Endothelial cell of umbilical vein (primary cell): Measurements from ENCODE around the gene WNT7B. TPM values are rescaled to one million over a fixed set of nuclear protein-coding genes. Genes with fewer than 3 reads are reported as not detected.

Experiments
- BruUV-seq: library from RNA; stranded (reverse); fragments of 400-500 nt; replicated peaks from 2 replicates; lab custom pipeline; 2021; lab: Mats Ljungman, UMichigan
- CTCF ChIA-PET: fragments of 300-600, 350-600 bp; sonication (Branson Sonifier 250); formaldehyde crosslinking; loops from one replicate; lab custom pipeline; 2021; ENCODE audit warnings: antibody characterized with exemption, inconsistent platforms; lab: Charles Lee
- POLR2A ChIA-PET: fragments of 300-600, 350-600 bp; sonication (Branson Sonifier 250); formaldehyde crosslinking; loops from one replicate; lab custom pipeline; 2021; ENCODE audit warnings: antibody characterized with exemption, inconsistent platforms; lab: Charles Lee
- DNase-seq: peaks from one replicate; pipeline ENCODE4 v3.0.0-alpha.2; 2011; ENCODE audit warnings: low read depth, low spot score
- FAIRE-seq: peaks from 2 replicates; lab custom pipeline; 2011; peaks lifted over from hg19 to GRCh38; lab: Jason Lieb, UNC
- H2AFZ ChIP-seq: 2 replicates; pipeline ENCODE4 v1.6.0; 2012; ENCODE audit warnings: low read depth, low read length, control low read depth, inconsistent platforms
- H3K27ac ChIP-seq: 2 replicates; pipeline ENCODE4 v1.5.1; 2011; ENCODE audit warnings: low read depth, mild to moderate bottlenecking, control low read depth, low read length, moderate library complexity; ENCODE audit not compliant: insufficient read depth
- H3K27me3 ChIP-seq, 2 experiments: 2 replicates each; pipeline versions ENCODE4 v1.6.0 to v1.6.1; 2011; ENCODE audit warnings: low read length in 2 of 2, mixed read lengths in 1 of 2; ENCODE audit not compliant: control insufficient read depth in 2 of 2, insufficient read depth in 2 of 2
- H3K36me3 ChIP-seq, 2 experiments: 2 replicates in 1 of 2; 3 replicates in 1 of 2; pipeline ENCODE4 v1.5.1; 2011; ENCODE audit warnings: low read length in 2 of 2, mild to moderate bottlenecking in 1 of 2, moderate library complexity in 1 of 2; ENCODE audit not compliant: control insufficient read depth in 2 of 2, insufficient read depth in 2 of 2; ENCODE audit errors: extremely low read depth in 1 of 2
- H3K4me1 ChIP-seq: 3 replicates; pipeline ENCODE4 v1.5.1; 2011; ENCODE audit warnings: mild to moderate bottlenecking, low read length; ENCODE audit not compliant: control insufficient read depth, insufficient read depth; ENCODE audit errors: extremely low read depth
- H3K4me2 ChIP-seq: 2 replicates; pipeline ENCODE4 v1.6.1; 2011; ENCODE audit warnings: low read length, control low read depth, mixed read lengths; ENCODE audit not compliant: insufficient read depth
- H3K4me3 ChIP-seq, 3 experiments: fragments of 200-600 bp in 1 of 3; sonication (generic), shearing (Covaris generic) in 1 of 3; replicated peaks in 1 of 3; 2 replicates each; pipeline ENCODE4 v1.5.1; 2011 to 2016; ENCODE audit warnings: control low read depth in 3 of 3, low read length in 3 of 3, mild to moderate bottlenecking in 2 of 3, inconsistent platforms in 1 of 3, low read depth in 1 of 3, moderate library complexity in 1 of 3; ENCODE audit not compliant: insufficient read depth in 1 of 3
- H3K79me2 ChIP-seq: 2 replicates; pipeline ENCODE4 v1.6.0; 2012; ENCODE audit warnings: low read length, inconsistent platforms; ENCODE audit not compliant: control insufficient read depth, insufficient read depth
- H3K9ac ChIP-seq: replicated peaks from 2 replicates; pipeline ENCODE3; 2011; ENCODE audit warnings: low read length, control low read depth; ENCODE audit not compliant: insufficient read depth; ENCODE audit errors: extremely low read depth
- H3K9me1 ChIP-seq: replicated peaks from 3 replicates; pipeline ENCODE4 v1.6.0; 2011; ENCODE audit warnings: mild to moderate bottlenecking, low read length; ENCODE audit not compliant: control insufficient read depth, insufficient read depth; ENCODE audit errors: extremely low read depth
- H3K9me3 ChIP-seq: replicated peaks from 2 replicates; pipeline ENCODE4 v1.5.1; 2012; ENCODE audit warnings: low read length, inconsistent platforms; ENCODE audit not compliant: control insufficient read depth, insufficient read depth
- H4K20me1 ChIP-seq: replicated peaks from 2 replicates; pipeline ENCODE3; 2011; ENCODE audit warnings: mild to moderate bottlenecking, low read length; ENCODE audit not compliant: control insufficient read depth, insufficient read depth; ENCODE audit errors: extremely low read depth
- FOS ChIP-seq: IDR thresholded peaks from 2 replicates; pipeline ENCODE4 v1.6.1; 2011; ENCODE audit warnings: mild to moderate bottlenecking, low read length, moderate library complexity, borderline replicate concordance; ENCODE audit not compliant: insufficient read depth
- JUN ChIP-seq: IDR thresholded peaks from 2 replicates; pipeline ENCODE4 v1.6.1; 2011; ENCODE audit warnings: borderline replicate concordance, low read depth; ENCODE audit not compliant: insufficient read length, insufficient read depth
- MYC ChIP-seq: IDR thresholded peaks from one replicate; pipeline ENCODE4 v1.6.1; 2011; ENCODE audit warnings: mild to moderate bottlenecking, low read depth, low read length
- POLR2A ChIP-seq: IDR thresholded peaks from 2 replicates; pipeline ENCODE4 v1.6.1; 2012; ENCODE audit warnings: low read depth, mild to moderate bottlenecking, control low read depth, low read length
- POLR2AphosphoS5 ChIP-seq: IDR thresholded peaks from 2 replicates; pipeline ENCODE4 v1.6.1; 2012; ENCODE audit warnings: low read depth, mild to moderate bottlenecking, control low read depth, low read length, moderate library complexity; ENCODE audit not compliant: insufficient read depth
- dilution Hi-C: fragments of 300-500 bp; cut with MboI; formaldehyde crosslinking; loops from one replicate; pipeline ENCODE4 v1.15.0; 2019; ENCODE audit warnings: low sequenced_read_pairs; ENCODE audit not compliant: extremely low pct_ligation_motif_present
- intact Hi-C: fragments of 100-400 bp; cut with micrococcal nuclease; formaldehyde crosslinking; loops from one replicate; pipeline ENCODE4 v1.10.0; 2022
- polyA plus RNA-seq, 4 experiments: library from polyadenylated mRNA; depleted of rRNA in 3 of 4; stranded (reverse) in 3 of 4; unstranded in 1 of 4; fragments of >200 nt; gene quantifications; 2 replicates each; pipeline versions ENCODE4 v1.2.1 to v1.2.3, GENCODE V29; 2011 to 2012; ENCODE audit warnings: missing spikeins in 1 of 4
- total RNA-seq: library from RNA; stranded (reverse); gene quantifications from 2 replicates; pipeline ENCODE4 v1.2.3, GENCODE V29; 2021
- TF ChIP-seq, protein P1 (sequence below): IDR thresholded peaks from 2 replicates; pipeline ENCODE4 v1.6.1; 2011; ENCODE audit not compliant: insufficient read depth, insufficient read length

The WNT7B gene
- total and polyA plus RNA-seq, 2 donors (not counting 3 experiments of a cell fraction or from before 2014, with no cell fraction given) = not detected

- Histone ChIP-seq H3K4me1 (peaks cover 23% of the 10 kb centered on the region), H3K9me1 (no peaks in the 10 kb centered on the region), H2AFZ (peak overlapping the region; percentile 28), H3K4me3 (no peak overlapping the region), H3K36me3 (no peaks in the 10 kb centered on the region), H3K27me3 (no peaks in the 10 kb centered on the region), H3K9ac (peak overlapping the region; percentile 50), H3K4me2 (peak overlapping the region; percentile 53), H3K9me3 (no peaks in the 10 kb centered on the region), H3K27ac (peak overlapping the region; percentile 86), H3K79me2 (no peaks in the 10 kb centered on the region), H4K20me1 (no peaks in the 10 kb centered on the region)
- POLR2A ChIA-PET = interaction anchor here (0.6 to 2.8 kb wide), 6 partner anchors 7 to 81 kb away, joined by 3 to 23 read pairs (median 4); no protein-coding TSS in a partner anchor
- FAIRE-seq (peak; percentile 96), DNase-seq (peak; percentile 77)
- BruUV-seq = TSS peak; percentile 21
- TF ChIP-seq POLR2AphosphoS5 (peak; percentile 37), MYC (peak; percentile 66), FOS (peak; percentile 76), JUN (peak; percentile 40), POLR2A (no peak)
- TF ChIP-seq, protein P1, sequence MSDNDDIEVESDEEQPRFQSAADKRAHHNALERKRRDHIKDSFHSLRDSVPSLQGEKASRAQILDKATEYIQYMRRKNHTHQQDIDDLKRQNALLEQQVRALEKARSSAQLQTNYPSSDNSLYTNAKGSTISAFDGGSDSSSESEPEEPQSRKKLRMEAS = no peak
- CTCF ChIA-PET = interaction anchor here (0.6 to 4.8 kb wide), 47 partner anchors 8 to 535 kb away, joined by 3 to 241 read pairs (median 5); partner anchors contain the start of gene TRMU
- dilution Hi-C loops (no loop called here), intact Hi-C loops (loop anchor here (1.0 kb wide), 1 partner anchor 29 kb away; no protein-coding TSS in a partner anchor)
Measured at GRCh38 chr22:46007003-46007847, 30.3 kb upstream of the WNT7B start.
